ENCODE measurements around the gene FAM168A. TPM values are rescaled to one million over a fixed set of nuclear protein-coding genes. Genes with fewer than 3 reads are reported as not detected.
"Not testable (repeated sequence)": the region's sequence is repeated elsewhere in the genome, so short reads cannot be mapped to it uniquely, and the experiment has no call there.

FAM168A gene
- total RNA-seq, 2 experiments from 2014 or later, result 10.1 to 23.7 TPM

DNA sequence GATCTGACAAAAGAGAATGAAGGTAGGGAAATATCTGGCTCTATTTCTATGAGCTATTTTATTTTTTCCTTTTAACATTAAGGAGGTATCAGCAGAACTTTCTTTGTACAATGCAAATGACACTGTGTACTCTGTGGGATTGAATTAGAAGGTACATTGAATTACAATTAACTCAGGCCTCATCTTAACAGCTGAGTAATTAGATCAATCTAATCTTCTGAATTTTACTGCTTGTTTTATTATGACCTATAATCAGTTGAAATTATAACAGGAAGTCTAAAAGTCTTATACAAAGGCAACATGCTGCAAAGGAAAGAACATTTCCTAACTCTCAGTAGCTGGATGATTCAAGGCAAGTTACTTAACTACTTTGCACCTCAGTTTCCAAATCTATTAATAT, 151.9 kb downstream of the FAM168A start:
- Histone ChIP-seq H3K9me3 (ENCODE audit: low read length) (no peaks in the 10 kb centered on the region), H3K79me2 (ENCODE audit: insufficient read depth, low read depth, low read length) (no peaks in the 10 kb centered on the region), H3K4me1 (ENCODE audit: insufficient read depth, low read length, poor library complexity, severe bottlenecking) (no peaks in the 10 kb centered on the region), H3K4me3 (ENCODE audit: low read depth, low read length, poor library complexity, severe bottlenecking) (no peak overlapping the region), H3K9me2 (ENCODE audit: insufficient read depth, low read length) (no peaks in the 10 kb centered on the region), H4K20me1 (ENCODE audit: insufficient read depth, low read length) (no peaks in the 10 kb centered on the region), H3K4me2 (ENCODE audit: low read length) (no peak overlapping the region), H2AFZ (ENCODE audit: low read length) (no peak overlapping the region), H3K36me3 (ENCODE audit: insufficient read depth, low read length) (no peaks in the 10 kb centered on the region), H3K27ac (ENCODE audit: low read depth, low read length, poor library complexity, severe bottlenecking) (no peak overlapping the region)
- TF ChIP-seq EZH2phosphoT487 (IDR thresholded peaks at IDR 0.05; ENCODE audit: borderline replicate concordance, low read depth, low read length), result no peak
- TF ChIP-seq, protein P1, sequence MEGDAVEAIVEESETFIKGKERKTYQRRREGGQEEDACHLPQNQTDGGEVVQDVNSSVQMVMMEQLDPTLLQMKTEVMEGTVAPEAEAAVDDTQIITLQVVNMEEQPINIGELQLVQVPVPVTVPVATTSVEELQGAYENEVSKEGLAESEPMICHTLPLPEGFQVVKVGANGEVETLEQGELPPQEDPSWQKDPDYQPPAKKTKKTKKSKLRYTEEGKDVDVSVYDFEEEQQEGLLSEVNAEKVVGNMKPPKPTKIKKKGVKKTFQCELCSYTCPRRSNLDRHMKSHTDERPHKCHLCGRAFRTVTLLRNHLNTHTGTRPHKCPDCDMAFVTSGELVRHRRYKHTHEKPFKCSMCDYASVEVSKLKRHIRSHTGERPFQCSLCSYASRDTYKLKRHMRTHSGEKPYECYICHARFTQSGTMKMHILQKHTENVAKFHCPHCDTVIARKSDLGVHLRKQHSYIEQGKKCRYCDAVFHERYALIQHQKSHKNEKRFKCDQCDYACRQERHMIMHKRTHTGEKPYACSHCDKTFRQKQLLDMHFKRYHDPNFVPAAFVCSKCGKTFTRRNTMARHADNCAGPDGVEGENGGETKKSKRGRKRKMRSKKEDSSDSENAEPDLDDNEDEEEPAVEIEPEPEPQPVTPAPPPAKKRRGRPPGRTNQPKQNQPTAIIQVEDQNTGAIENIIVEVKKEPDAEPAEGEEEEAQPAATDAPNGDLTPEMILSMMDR (conservative IDR thresholded peaks at IDR 0.05; ENCODE audit: low read length), result no peak
- DNase-seq (ENCODE audit: low spot score), result no peak
- intact Hi-C loops (cut with micrococcal nuclease; ENCODE audit: unreplicated experiment), result no loop called here
- no TSS peak for BruUV-seq (replicated peaks)
- ChIA-PET POLR2A (interaction anchor here (0.6 kb wide), 1 partner anchor 18 kb away, joined by 6 read pairs; no protein-coding TSS in a partner anchor), CTCF (ENCODE audit: unreplicated experiment) (no interaction called here)

DNA sequence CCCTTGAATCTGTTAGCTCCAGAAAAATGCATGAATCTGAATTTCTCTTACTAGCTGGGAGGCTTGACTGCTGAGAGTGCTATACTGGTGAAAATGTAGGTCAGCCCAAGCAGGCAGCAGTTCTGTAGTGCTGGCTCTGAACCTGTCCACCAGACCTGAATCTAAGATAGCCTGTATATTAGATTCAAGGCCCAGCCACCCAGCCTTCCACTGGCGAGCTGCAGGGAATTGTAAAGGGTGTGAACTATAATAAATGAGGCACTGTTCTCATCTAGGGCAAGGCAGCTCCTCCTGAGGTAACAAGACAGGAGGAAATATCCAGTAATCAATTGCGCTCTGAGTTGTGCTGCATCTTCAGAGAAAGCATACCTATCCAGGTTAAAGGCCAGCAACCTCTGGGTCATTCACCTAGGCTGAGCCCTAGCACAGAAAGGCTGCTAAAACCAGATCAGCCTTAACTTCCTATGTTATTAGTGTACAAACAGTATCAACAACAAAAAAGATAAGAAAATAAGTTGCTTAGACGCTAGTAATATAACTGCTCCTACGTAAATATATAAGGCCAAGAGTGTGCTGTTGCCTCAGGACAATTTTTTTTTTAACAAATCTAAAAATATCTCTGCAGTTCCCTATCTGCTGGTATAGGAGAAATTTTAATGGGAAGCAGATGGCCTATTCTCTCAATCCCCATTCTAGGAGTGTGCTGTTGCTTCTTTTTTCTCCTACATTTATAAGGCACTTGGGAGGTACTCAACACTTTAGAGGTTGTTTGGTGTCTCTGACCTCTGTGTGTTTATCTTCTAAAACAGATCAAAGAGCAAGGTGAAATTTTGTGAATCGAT, 158.7 kb downstream of the FAM168A start:
- Histone ChIP-seq H3K27ac (ENCODE audit: low read depth, low read length, poor library complexity, severe bottlenecking) (no peak overlapping the region), H4K20me1 (ENCODE audit: insufficient read depth, low read length) (no peaks in the 10 kb centered on the region), H2AFZ (ENCODE audit: low read length) (no peak overlapping the region), H3K36me3 (ENCODE audit: insufficient read depth, low read length) (no peaks in the 10 kb centered on the region), H3K4me2 (ENCODE audit: low read length) (no peak overlapping the region), H3K9me3 (ENCODE audit: low read length) (no peaks in the 10 kb centered on the region), H3K4me3 (ENCODE audit: low read depth, low read length, poor library complexity, severe bottlenecking) (no peak overlapping the region), H3K4me1 (ENCODE audit: insufficient read depth, low read length, poor library complexity, severe bottlenecking) (no peaks in the 10 kb centered on the region), H3K79me2 (ENCODE audit: insufficient read depth, low read depth, low read length) (no peaks in the 10 kb centered on the region), H3K9me2 (ENCODE audit: insufficient read depth, low read length) (no peaks in the 10 kb centered on the region)
- DNase-seq (ENCODE audit: low spot score), result no peak
- intact Hi-C loops (cut with micrococcal nuclease; ENCODE audit: unreplicated experiment), result no loop called here
- ChIA-PET POLR2A (no interaction called here), CTCF (ENCODE audit: unreplicated experiment) (no interaction called here)
- no TSS peak for BruUV-seq (replicated peaks)
- TF ChIP-seq EZH2phosphoT487 (IDR thresholded peaks at IDR 0.05; ENCODE audit: borderline replicate concordance, low read depth, low read length), result no peak
- TF ChIP-seq, protein P1 (conservative IDR thresholded peaks at IDR 0.05; ENCODE audit: low read length), result no peak

DNA sequence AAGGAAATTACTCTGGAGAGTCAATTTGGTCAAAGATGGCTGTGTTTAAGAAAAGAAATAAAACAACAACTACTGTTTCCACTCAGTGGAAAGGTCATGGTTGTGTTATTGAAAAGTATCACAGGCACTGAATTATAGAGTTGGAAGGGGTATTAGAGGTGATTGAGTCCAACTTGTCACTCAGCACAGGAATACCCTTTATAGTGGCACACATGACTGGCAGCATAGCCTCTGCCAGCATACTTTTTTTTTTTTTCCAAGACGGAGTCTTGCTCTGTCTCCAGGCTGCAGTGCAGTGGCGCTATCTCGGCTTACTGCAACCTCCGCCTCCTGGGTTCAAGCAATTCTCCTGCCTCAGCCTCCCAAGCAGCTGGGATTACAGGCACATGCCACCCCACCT, 161.1 kb downstream of the FAM168A start:
- H3K9me2 ChIP-seq (ENCODE audit: insufficient read depth, low read length); H3K79me2 ChIP-seq (ENCODE audit: insufficient read depth, low read depth, low read length); BruUV-seq (replicated peaks); CTCF ChIA-PET (ENCODE audit: unreplicated experiment); H3K27ac ChIP-seq (ENCODE audit: low read depth, low read length, poor library complexity, severe bottlenecking); H3K4me3 ChIP-seq (ENCODE audit: low read depth, low read length, poor library complexity, severe bottlenecking); intact Hi-C loops (cut with micrococcal nuclease; ENCODE audit: unreplicated experiment); H2AFZ ChIP-seq (ENCODE audit: low read length); H3K4me1 ChIP-seq (ENCODE audit: insufficient read depth, low read length, poor library complexity, severe bottlenecking); H3K4me2 ChIP-seq (ENCODE audit: low read length); DNase-seq (ENCODE audit: low spot score); H3K9me3 ChIP-seq (ENCODE audit: low read length); H4K20me1 ChIP-seq (ENCODE audit: insufficient read depth, low read length); H3K36me3 ChIP-seq (ENCODE audit: insufficient read depth, low read length): not testable (repeated sequence)
- POLR2A ChIA-PET, result interaction anchor here (1.2 to 1.5 kb wide), 2 partner anchors 13 to 28 kb away, joined by 3 read pairs; no protein-coding TSS in a partner anchor
